Suprapubic skin (tissue), 4 donors: ENCODE results near the gene GMDS. TPM values are rescaled to one million over a fixed set of nuclear protein-coding genes. Genes with fewer than 3 reads are reported as not detected.

ENCODE experiments used
- DNase-seq, 2 donors: peaks; one replicate each; pipeline ENCODE4 v3.0.0-alpha.2; 2019; ENCODE audit warnings: low spot score in 2 of 2
- H3K27ac ChIP-seq: fragments of 200-600 bp; sonication (generic); one replicate; pipeline ENCODE4 v1.5.1; 2019
- H3K27me3 ChIP-seq: fragments of 200-600 bp; sonication (generic); one replicate; pipeline ENCODE4 v1.5.1; 2019
- H3K36me3 ChIP-seq: fragments of 200-600 bp; sonication (generic); one replicate; pipeline ENCODE4 v1.5.1; 2019
- H3K4me1 ChIP-seq: fragments of 200-600 bp; sonication (generic); one replicate; pipeline ENCODE4 v1.5.1; 2019
- H3K4me3 ChIP-seq: fragments of 200-600 bp; sonication (generic); one replicate; pipeline ENCODE4 v1.5.1; 2019; ENCODE audit warnings: mild to moderate bottlenecking
- H3K9me3 ChIP-seq: fragments of 200-600 bp; sonication (generic); one replicate; pipeline ENCODE4 v1.5.1; 2019
- EP300 ChIP-seq: sonication (generic); formaldehyde crosslinking; IDR thresholded peaks from one replicate; pipeline ENCODE4 v1.6.1; 2017; ENCODE audit warnings: antibody characterized with exemption
- POLR2A ChIP-seq, 2 donors: fragments of 450-650 bp; IDR thresholded peaks; one replicate each; pipeline ENCODE4 v1.6.1; 2017; ENCODE audit warnings: antibody characterized with exemption in 2 of 2, mild to moderate bottlenecking in 2 of 2, moderate library complexity in 2 of 2
- POLR2AphosphoS5 ChIP-seq, 3 donors: sonication (generic); formaldehyde crosslinking; IDR thresholded peaks; one replicate each; pipeline ENCODE4 v1.6.1; 2017; ENCODE audit warnings: antibody characterized with exemption in 3 of 3
- WGBS: methylation state at CpG from one replicate; pipeline ENCODE4 v1.1.5; 2018; 5-methylcytosine and 5-hydroxymethylcytosine counted together
- total RNA-seq, 4 donors: library from RNA; depleted of rRNA; stranded (reverse); fragments of >200 nt; gene quantifications; one replicate each; pipeline ENCODE4 v1.1.0, GENCODE V29; 2016
- TF ChIP-seq, protein P1 (sequence below), 2 donors: fragments of 200-600 bp in 1 of 2; fragments of 450-650 bp in 1 of 2; sonication (generic) in 1 of 2; IDR thresholded peaks; one replicate each; pipeline ENCODE4 v1.5.1; 2016 to 2019; ENCODE audit warnings: antibody characterized with exemption in 2 of 2, mild to moderate bottlenecking in 1 of 2, moderate library complexity in 1 of 2

The GMDS gene
- total RNA-seq, 4 donors from 2014 or later = 11.7 to 19.3 (median 13.2) TPM

DNA sequence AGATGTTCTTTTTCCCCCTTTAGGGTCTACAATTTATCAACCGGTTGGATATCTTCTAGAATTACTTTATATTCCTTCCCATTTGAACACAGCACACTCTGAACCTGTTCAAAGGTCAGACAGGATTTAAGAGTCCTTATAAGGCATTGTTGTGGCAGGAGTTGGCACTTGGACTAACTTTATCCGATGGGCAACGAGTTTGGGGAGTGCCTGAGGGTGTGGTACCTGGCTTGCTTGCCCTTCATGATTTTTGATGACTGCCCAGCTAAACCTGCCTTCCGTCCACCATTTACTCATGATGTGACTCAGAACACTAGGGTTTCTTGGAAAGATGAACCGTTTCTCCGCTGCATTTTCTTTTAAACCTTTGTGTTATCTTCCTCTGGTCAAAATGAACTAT, 350.5 kb downstream of the GMDS start:
- H3K4me3 ChIP-seq = no peak overlapping the region
- WGBS = 78% methylated on average over 6 of the region's 6 CpGs
- no peaks in the 10 kb centered on the region for H3K36me3 ChIP-seq
- DNase-seq = no peak
- no peaks in the 10 kb centered on the region for H3K27me3 ChIP-seq
- H3K4me1 ChIP-seq = peaks cover 9% of the 10 kb centered on the region
- no peak overlapping the region for H3K27ac ChIP-seq
- no peak for TF ChIP-seq POLR2AphosphoS5 (IDR thresholded peaks at IDR 0.05)
- no peak for TF ChIP-seq POLR2A (IDR thresholded peaks at IDR 0.05)
- TF ChIP-seq, protein P1, sequence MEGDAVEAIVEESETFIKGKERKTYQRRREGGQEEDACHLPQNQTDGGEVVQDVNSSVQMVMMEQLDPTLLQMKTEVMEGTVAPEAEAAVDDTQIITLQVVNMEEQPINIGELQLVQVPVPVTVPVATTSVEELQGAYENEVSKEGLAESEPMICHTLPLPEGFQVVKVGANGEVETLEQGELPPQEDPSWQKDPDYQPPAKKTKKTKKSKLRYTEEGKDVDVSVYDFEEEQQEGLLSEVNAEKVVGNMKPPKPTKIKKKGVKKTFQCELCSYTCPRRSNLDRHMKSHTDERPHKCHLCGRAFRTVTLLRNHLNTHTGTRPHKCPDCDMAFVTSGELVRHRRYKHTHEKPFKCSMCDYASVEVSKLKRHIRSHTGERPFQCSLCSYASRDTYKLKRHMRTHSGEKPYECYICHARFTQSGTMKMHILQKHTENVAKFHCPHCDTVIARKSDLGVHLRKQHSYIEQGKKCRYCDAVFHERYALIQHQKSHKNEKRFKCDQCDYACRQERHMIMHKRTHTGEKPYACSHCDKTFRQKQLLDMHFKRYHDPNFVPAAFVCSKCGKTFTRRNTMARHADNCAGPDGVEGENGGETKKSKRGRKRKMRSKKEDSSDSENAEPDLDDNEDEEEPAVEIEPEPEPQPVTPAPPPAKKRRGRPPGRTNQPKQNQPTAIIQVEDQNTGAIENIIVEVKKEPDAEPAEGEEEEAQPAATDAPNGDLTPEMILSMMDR (IDR thresholded peaks at IDR 0.05) = no peak
- no peak for TF ChIP-seq EP300
- H3K9me3 ChIP-seq = no peaks in the 10 kb centered on the region

DNA sequence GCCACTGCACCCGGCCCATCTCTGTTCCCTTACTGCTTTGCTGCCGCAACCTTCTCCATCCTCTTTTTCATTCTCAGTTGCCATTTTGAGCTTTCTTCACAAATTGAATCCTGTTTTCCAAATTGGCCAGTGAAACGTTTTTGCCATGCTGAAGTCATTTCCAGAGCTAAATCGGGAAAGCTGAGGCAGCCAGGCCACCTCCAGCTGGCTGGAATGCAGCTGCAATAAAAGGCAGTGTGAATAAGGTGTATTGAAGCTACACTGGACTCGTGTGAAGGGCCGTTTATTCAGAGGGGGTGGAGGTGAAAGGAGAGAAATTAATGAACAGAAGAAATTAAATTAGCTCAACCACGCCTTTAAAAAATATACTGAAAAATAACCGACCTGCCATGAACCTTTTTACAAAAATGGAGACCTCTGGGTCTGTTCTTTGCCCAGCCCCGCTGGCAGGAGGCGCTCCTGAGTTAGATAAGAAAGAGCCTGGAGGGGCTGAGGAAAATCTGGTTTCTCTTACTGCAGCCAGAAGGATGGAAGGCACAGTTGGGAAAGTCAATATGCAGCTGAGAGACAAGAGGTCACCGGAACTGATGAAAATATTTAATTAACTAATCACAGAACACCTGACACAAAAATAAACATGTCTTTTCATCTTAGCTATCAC, 351.8 kb downstream of the GMDS start:
- 67% methylated on average over 11 of the region's 11 CpGs for WGBS
- Histone ChIP-seq H3K4me1 (peaks cover 9% of the 10 kb centered on the region), H3K9me3 (no peaks in the 10 kb centered on the region), H3K36me3 (no peaks in the 10 kb centered on the region), H3K27ac (no peak overlapping the region), H3K27me3 (no peaks in the 10 kb centered on the region), H3K4me3 (no peak overlapping the region)
- DNase-seq = no peak
- TF ChIP-seq EP300 = no peak
- TF ChIP-seq, protein P1 (IDR thresholded peaks at IDR 0.05) = no peak

DNA sequence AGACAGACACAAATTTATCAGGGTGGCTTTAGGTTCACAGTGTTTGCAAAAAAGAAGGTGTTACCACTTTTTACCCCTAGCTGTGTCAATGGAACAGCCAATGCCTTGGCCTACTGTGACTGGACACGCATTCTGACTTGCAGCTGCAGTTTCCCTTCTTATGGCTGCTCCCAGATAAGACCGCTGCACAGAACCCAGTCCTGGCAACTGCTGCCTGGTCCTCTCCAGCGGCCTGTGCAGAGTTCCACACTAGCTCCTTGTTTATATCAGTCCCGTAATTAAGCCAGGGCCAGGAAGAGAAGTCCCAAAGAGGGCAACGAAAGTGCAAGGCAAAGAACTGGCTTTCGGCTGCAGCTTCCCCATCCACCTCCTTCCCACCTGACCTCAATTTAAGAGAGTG, 352.7 kb downstream of the GMDS start:
- no peak for DNase-seq
- peaks cover 9% of the 10 kb centered on the region for H3K4me1 ChIP-seq
- H3K27ac ChIP-seq = no peak overlapping the region
- no peaks in the 10 kb centered on the region for H3K9me3 ChIP-seq
- no peak overlapping the region for H3K4me3 ChIP-seq
- 89% methylated on average over 6 of the region's 6 CpGs for WGBS
- H3K27me3 ChIP-seq = no peaks in the 10 kb centered on the region
- no peaks in the 10 kb centered on the region for H3K36me3 ChIP-seq
- TF ChIP-seq EP300 = no peak
- TF ChIP-seq, protein P1 (IDR thresholded peaks at IDR 0.05) = no peak

DNA sequence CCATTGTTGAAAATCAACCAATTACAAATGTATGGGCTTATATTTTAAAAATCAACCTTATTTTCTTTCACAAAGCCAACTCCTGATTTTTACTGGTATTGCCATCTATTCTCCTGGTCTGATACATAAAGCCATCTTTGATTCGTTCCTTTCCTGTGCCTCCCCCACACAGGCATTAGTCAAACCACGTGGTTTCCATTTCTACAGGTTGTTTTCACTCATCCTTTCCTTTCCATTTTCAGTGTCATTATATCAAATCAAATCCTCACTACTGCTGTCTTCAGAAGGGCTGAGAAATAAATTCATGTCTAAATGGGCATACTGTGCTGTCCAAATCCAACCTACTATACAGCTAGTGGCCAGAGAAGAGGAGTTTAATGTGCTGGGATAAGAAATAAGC, 354.4 kb downstream of the GMDS start:
- Histone ChIP-seq H3K27me3 (no peaks in the 10 kb centered on the region), H3K27ac (no peak overlapping the region), H3K4me1 (peaks cover 6% of the 10 kb centered on the region), H3K9me3 (no peaks in the 10 kb centered on the region), H3K4me3 (no peak overlapping the region), H3K36me3 (no peaks in the 10 kb centered on the region)
- WGBS = 94% methylated on average over 2 of the region's 2 CpGs
- DNase-seq = no peak
- TF ChIP-seq, protein P1 (IDR thresholded peaks at IDR 0.05) = no peak
- no peak for TF ChIP-seq POLR2A (IDR thresholded peaks at IDR 0.05)
- TF ChIP-seq EP300 = no peak
- TF ChIP-seq POLR2AphosphoS5 (IDR thresholded peaks at IDR 0.05) = no peak

DNA sequence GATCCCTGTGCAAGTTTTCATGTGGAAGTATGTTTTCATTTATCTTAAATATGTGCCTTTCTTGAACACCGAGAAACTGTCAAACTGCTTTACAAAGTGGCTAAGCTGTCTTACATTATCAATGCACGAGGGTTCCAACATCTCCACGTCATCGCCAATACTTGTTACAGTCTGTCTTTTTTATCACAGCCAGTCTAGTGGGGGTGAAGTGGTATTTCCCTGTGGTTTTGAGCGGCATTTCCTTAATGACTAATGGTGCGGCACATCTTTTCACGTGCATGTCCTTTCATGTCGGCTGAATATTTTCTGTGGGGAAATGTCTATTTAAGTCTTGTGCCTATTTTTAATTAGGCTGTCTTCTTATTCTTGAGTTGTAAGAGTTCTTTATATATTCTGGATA, 355.3 kb downstream of the GMDS start:
- no peaks in the 10 kb centered on the region for H3K9me3 ChIP-seq
- H3K27me3 ChIP-seq = no peaks in the 10 kb centered on the region
- H3K4me1 ChIP-seq = peaks cover 6% of the 10 kb centered on the region
- TF ChIP-seq EP300 (no peak), POLR2AphosphoS5 (IDR thresholded peaks at IDR 0.05) (no peak), POLR2A (IDR thresholded peaks at IDR 0.05) (no peak)
- TF ChIP-seq, protein P1 (IDR thresholded peaks at IDR 0.05) = no peak
- no peak for DNase-seq
- no peak overlapping the region for H3K4me3 ChIP-seq
- no peaks in the 10 kb centered on the region for H3K36me3 ChIP-seq
- WGBS = 62% methylated on average over 8 of the region's 8 CpGs
- no peak overlapping the region for H3K27ac ChIP-seq
